ENCODE measurements around the gene NAA80.

DNA sequence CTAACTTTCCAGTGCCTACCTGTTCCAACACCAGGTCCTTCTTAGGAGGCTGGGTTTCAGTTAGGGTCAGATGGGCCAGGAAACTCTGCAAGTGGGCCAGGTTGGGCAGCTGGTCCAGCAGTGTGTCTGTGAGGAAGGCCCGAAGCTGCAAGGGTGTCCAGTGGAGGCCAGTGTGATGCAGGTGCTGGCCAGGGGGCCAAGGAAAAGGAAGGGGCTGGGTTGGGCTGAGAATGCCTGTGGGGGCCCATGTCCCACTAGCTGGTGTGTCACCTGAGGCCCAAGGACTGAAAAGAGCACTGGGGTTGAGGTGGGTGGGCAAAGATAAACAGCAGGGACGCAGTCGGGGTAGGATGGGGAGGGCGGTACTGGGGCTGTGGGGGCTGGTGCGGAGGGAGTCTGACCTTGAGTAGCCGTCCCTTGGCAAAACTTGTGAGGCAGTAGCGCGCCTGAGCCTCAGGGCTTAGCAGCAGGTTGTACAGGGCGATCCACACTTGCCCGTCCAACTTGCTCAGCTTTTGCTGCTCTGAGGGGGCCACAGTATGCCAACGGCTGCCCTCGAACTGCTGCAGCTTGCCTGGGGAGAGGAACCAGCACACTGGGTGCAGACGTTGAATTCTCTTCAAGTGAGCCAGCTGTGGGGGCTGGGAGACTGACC, 42.9 kb upstream of the NAA80 start:
- TF ChIP-seq CEBPB (IDR thresholded peaks at IDR 0.05) (no peak), TCF12 (IDR thresholded peaks at IDR 0.05; ENCODE audit: low read depth) (no peak), TAF1 (IDR thresholded peaks at IDR 0.05; ENCODE audit: low read depth) (no peak), EP300 (IDR thresholded peaks at IDR 0.05; ENCODE audit: borderline replicate concordance) (no peak), YY1 (IDR thresholded peaks at IDR 0.05; ENCODE audit: low read depth) (no peak), RAD21 (IDR thresholded peaks at IDR 0.05; ENCODE audit: low read depth) (no peak)
- TF ChIP-seq, protein P1, sequence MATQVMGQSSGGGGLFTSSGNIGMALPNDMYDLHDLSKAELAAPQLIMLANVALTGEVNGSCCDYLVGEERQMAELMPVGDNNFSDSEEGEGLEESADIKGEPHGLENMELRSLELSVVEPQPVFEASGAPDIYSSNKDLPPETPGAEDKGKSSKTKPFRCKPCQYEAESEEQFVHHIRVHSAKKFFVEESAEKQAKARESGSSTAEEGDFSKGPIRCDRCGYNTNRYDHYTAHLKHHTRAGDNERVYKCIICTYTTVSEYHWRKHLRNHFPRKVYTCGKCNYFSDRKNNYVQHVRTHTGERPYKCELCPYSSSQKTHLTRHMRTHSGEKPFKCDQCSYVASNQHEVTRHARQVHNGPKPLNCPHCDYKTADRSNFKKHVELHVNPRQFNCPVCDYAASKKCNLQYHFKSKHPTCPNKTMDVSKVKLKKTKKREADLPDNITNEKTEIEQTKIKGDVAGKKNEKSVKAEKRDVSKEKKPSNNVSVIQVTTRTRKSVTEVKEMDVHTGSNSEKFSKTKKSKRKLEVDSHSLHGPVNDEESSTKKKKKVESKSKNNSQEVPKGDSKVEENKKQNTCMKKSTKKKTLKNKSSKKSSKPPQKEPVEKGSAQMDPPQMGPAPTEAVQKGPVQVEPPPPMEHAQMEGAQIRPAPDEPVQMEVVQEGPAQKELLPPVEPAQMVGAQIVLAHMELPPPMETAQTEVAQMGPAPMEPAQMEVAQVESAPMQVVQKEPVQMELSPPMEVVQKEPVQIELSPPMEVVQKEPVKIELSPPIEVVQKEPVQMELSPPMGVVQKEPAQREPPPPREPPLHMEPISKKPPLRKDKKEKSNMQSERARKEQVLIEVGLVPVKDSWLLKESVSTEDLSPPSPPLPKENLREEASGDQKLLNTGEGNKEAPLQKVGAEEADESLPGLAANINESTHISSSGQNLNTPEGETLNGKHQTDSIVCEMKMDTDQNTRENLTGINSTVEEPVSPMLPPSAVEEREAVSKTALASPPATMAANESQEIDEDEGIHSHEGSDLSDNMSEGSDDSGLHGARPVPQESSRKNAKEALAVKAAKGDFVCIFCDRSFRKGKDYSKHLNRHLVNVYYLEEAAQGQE (IDR thresholded peaks at IDR 0.05; ENCODE audit: low read depth) = no peak
